HCT116 (cell line): Measurements from ENCODE around the gene DIDO1.

Experiments used
- CTCF ChIP-seq, 3 experiments: fragments of 200-600 bp in 1 of 3; sonication (generic) in 1 of 3; IDR thresholded peaks in 2 of 3; conservative IDR thresholded peaks in 1 of 3; 2 replicates each; pipeline ENCODE4 v1.5.1; 2012 to 2017; ENCODE audit warnings: low read depth in 2 of 3, low read length in 2 of 3, antibody characterized with exemption in 1 of 3, borderline replicate concordance in 1 of 3, control low read depth in 1 of 3, mild to moderate bottlenecking in 1 of 3, mixed read lengths in 1 of 3, mixed run types in 1 of 3, moderate library complexity in 1 of 3; ENCODE audit not compliant: insufficient read depth in 1 of 3
- EZH2 ChIP-seq: fragments of 200-600 bp; sonication (generic); IDR thresholded peaks from 2 replicates; pipeline ENCODE4 v1.6.1; 2017; ENCODE audit warnings: antibody characterized with exemption, mixed run types
- POLR2A ChIP-seq: IDR thresholded peaks from 2 replicates; pipeline ENCODE4 v1.7.0; 2011; ENCODE audit warnings: borderline replicate concordance; ENCODE audit not compliant: insufficient read depth, insufficient read length; ENCODE audit errors: extremely low read depth
- ZBTB33 ChIP-seq: IDR thresholded peaks from 2 replicates; pipeline ENCODE4 v1.6.1; 2011; ENCODE audit warnings: mild to moderate bottlenecking, low read length, moderate library complexity; ENCODE audit not compliant: insufficient replicate concordance; ENCODE audit errors: extremely low read depth

- TF ChIP-seq CTCF (IDR thresholded peaks at IDR 0.05 in 2 of 3, conservative IDR thresholded peaks at IDR 0.05 in 1 of 3; ENCODE audit: borderline replicate concordance in 1 of 3, insufficient read depth in 1 of 3, low read depth in 2 of 3, low read length in 2 of 3) (no peak), EZH2 (no peak), ZBTB33 (no peak), POLR2A (no peak)
These were observed 16.2 kb upstream of the DIDO1 start for GRCh38 chr20:62942456-62942855.
